Pulmonary artery endothelial cell (primary cell): Measurements from ENCODE around the gene LRMDA. TPM values are rescaled to one million over a fixed set of nuclear protein-coding genes. Genes with fewer than 3 reads are reported as not detected.

Source experiments
- DNase-seq: peaks from one replicate; pipeline ENCODE4 v3.0.0-alpha.2; 2011; ENCODE audit warnings: low read depth, low spot score
- total RNA-seq: library from RNA; depleted of rRNA; stranded (reverse); fragments of >200 nt; gene quantifications from 2 replicates; pipeline ENCODE4 v1.2.3, GENCODE V29; 2014

LRMDA gene
- total RNA-seq, 1 donor from 2014 or later: 14.6 TPM

- no peak for DNase-seq
Measured at GRCh38 chr10:76234499-76235226, 803.2 kb downstream of the LRMDA start.

- no peak for DNase-seq
Measured at GRCh38 chr10:76236356-76236755, 804.9 kb downstream of the LRMDA start.

- no peak for DNase-seq
Measured at GRCh38 chr10:76242956-76243355, 811.5 kb downstream of the LRMDA start.

GRCh38 chr10:76244061-76244686 is 812.8 kb downstream of the LRMDA start:
- no peak for DNase-seq

GRCh38 chr10:76245951-76246495 is 814.6 kb downstream of the LRMDA start:
- DNase-seq: no peak

GRCh38 chr10:76248649-76249200 is 817.3 kb downstream of the LRMDA start:
- DNase-seq: no peak

- no peak for DNase-seq
Measured at GRCh38 chr10:76251841-76252671, 820.6 kb downstream of the LRMDA start.

GRCh38 chr10:76252733-76253132 is 821.3 kb downstream of the LRMDA start:
- DNase-seq: no peak

GRCh38 chr10:76255241-76255640 is 823.8 kb downstream of the LRMDA start:
- DNase-seq: no peak

- DNase-seq: no peak
Measured at GRCh38 chr10:76257816-76258215, 826.4 kb downstream of the LRMDA start.

GRCh38 chr10:76265441-76266113 is 834.2 kb downstream of the LRMDA start:
- no peak for DNase-seq

GRCh38 chr10:76268530-76268929 is 837.1 kb downstream of the LRMDA start:
- no peak for DNase-seq

- DNase-seq: no peak
Measured at GRCh38 chr10:76268954-76269353, 837.5 kb downstream of the LRMDA start.

- no peak for DNase-seq
Measured at GRCh38 chr10:76270464-76270863, 839.0 kb downstream of the LRMDA start.

GRCh38 chr10:76274933-76275332 is 843.5 kb downstream of the LRMDA start:
- no peak for DNase-seq

GRCh38 chr10:76278811-76279460 is 847.5 kb downstream of the LRMDA start:
- no peak for DNase-seq

- no peak for DNase-seq
Measured at GRCh38 chr10:76281659-76282058, 850.2 kb downstream of the LRMDA start.

GRCh38 chr10:76282061-76283025 is 850.9 kb downstream of the LRMDA start:
- no peak for DNase-seq

GRCh38 chr10:76284351-76284750 is 852.9 kb downstream of the LRMDA start:
- no peak for DNase-seq
